Thoracic aorta (tissue), 2 donors: ENCODE results near the gene F11R. TPM values are rescaled to one million over a fixed set of nuclear protein-coding genes. Genes with fewer than 3 reads are reported as not detected.

Experiments used
- ATAC-seq: fragments of 150-250 bp; one replicate; pipeline ENCODE4 v1.8.0; 2017; ENCODE audit warnings: low read depth; ENCODE audit not compliant: insufficient number of reproducible peaks, low FRiP score
- DNase-seq: peaks from one replicate; pipeline ENCODE4 v3.0.0-alpha.2; 2020; ENCODE audit warnings: low spot score
- H3K27ac ChIP-seq, 2 donors: fragments of 200-600 bp; sonication (generic); 1 replicate in 1 of 2; 2 replicates in 1 of 2; pipeline ENCODE4 v1.5.1; 2016; ENCODE audit warnings: mild to moderate bottlenecking in 2 of 2, moderate library complexity in 2 of 2
- H3K27me3 ChIP-seq: fragments of 200-600 bp; sonication (generic); replicated peaks from 2 replicates; pipeline ENCODE4 v1.6.0; 2016; ENCODE audit warnings: mild to moderate bottlenecking; ENCODE audit not compliant: insufficient read depth
- H3K36me3 ChIP-seq: fragments of 200-600 bp; sonication (generic); one replicate; pipeline ENCODE4 v1.5.1; 2016
- H3K4me1 ChIP-seq, 2 donors: fragments of 200-600 bp; sonication (generic); 1 replicate in 1 of 2; 2 replicates in 1 of 2; pipeline versions ENCODE4 v1.5.1 to v1.6.0; 2016; ENCODE audit warnings: low read depth in 2 of 2, mild to moderate bottlenecking in 1 of 2; ENCODE audit not compliant: control insufficient read depth in 1 of 2
- H3K4me3 ChIP-seq: fragments of 200-600 bp; sonication (generic); 2 replicates; pipeline ENCODE4 v1.5.1; 2016; ENCODE audit warnings: mild to moderate bottlenecking
- H3K9me3 ChIP-seq: fragments of 200-600 bp; sonication (generic); 2 replicates; pipeline ENCODE4 v1.5.1; 2016
- CTCF ChIP-seq: fragments of 200-600 bp; sonication (generic); IDR thresholded peaks from one replicate; pipeline ENCODE4 v1.5.1; 2019; ENCODE audit warnings: antibody characterized with exemption
- total RNA-seq, 2 donors: library from RNA; depleted of rRNA; stranded (reverse); fragments of >200 nt; gene quantifications; one replicate each; pipeline versions ENCODE4 v1.1.0 to v1.2.3, GENCODE V29; 2016

Gene F11R
- total RNA-seq, 2 donors from 2014 or later: 19.1 to 20.7 TPM

- ATAC-seq (no peak), DNase-seq (no peak)
- no peaks in the 10 kb centered on the region for H3K4me1 ChIP-seq
Observed at GRCh38 chr1:161051219-161051618, 30.3 kb upstream of the F11R start.

GRCh38 chr1:161048949-161049722 is 28.2 kb upstream of the F11R start:
- H3K27ac ChIP-seq: no peak overlapping the region
- no peak for DNase-seq
- no peak overlapping the region for H3K4me3 ChIP-seq
- no peak for ATAC-seq
- H3K27me3 ChIP-seq: no peaks in the 10 kb centered on the region
- peaks cover 5 to 6% of the 10 kb centered on the region in 2 donors for H3K4me1 ChIP-seq
- TF ChIP-seq CTCF: no peak
- H3K9me3 ChIP-seq: no peaks in the 10 kb centered on the region
- H3K36me3 ChIP-seq: no peaks in the 10 kb centered on the region

More at GRCh38 chr1:161051219-161051618, 30.3 kb upstream of the F11R start:
- Histone ChIP-seq H3K9me3 (no peaks in the 10 kb centered on the region), H3K4me3 (no peak overlapping the region), H3K36me3 (no peaks in the 10 kb centered on the region), H3K27me3 (no peaks in the 10 kb centered on the region), H3K27ac (no peak overlapping the region)
- TF ChIP-seq CTCF: no peak

GRCh38 chr1:161047436-161048420 is 26.8 kb upstream of the F11R start:
- no peak for ATAC-seq
- DNase-seq: no peak
- Histone ChIP-seq H3K4me1 (peaks cover 9 to 18% of the 10 kb centered on the region in 2 donors), H3K4me3 (no peak overlapping the region), H3K27me3 (no peaks in the 10 kb centered on the region), H3K27ac (peak overlapping the region in 1 of 2 donors; percentile 93), H3K36me3 (peaks cover 4% of the 10 kb centered on the region), H3K9me3 (no peaks in the 10 kb centered on the region)
- TF ChIP-seq CTCF: no peak

DNA sequence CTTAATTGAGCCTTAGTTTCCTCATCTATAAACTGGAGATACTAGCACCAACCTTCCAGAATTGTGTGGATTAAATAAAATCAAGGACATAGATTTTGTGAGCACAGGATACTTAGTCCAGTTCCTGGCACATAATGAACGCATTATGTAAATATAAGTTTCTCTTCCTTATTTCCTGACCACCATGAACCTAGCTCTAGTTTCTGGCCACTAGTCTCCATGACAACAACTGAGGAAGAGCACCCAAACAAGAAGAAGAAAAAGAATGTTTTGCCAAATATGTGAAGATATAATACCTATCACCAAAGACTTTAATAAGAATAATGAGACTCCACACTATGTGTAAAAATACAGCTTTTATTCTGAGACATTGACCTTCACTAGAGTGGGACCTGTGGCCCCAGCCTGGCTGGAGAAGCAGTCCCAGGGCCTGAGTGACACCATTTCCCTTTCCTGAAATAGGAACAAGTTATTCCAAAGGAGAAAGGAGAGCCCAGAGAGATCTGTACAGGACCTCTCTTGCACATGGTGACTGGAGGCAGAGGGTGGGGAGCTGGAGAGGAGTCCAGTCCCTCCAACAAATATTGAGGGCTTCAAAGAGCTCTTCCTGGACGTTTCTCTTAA is 25.8 kb upstream of the F11R start:
- no peak for TF ChIP-seq CTCF
- Histone ChIP-seq H3K9me3 (no peaks in the 10 kb centered on the region), H3K4me1 (peaks cover 9 to 18% of the 10 kb centered on the region in 2 donors), H3K27ac (peak overlapping the region; percentile 93 to 94), H3K27me3 (no peaks in the 10 kb centered on the region), H3K36me3 (peaks cover 14% of the 10 kb centered on the region), H3K4me3 (peak overlapping the region; percentile 88)
- ATAC-seq (no peak), DNase-seq (no peak)
